Measurements from ENCODE around the gene CCDC107. TPM values are rescaled to one million over a fixed set of nuclear protein-coding genes. Genes with fewer than 3 reads are reported as not detected.
"Not testable (repeated sequence)": the region's sequence is repeated elsewhere in the genome, so short reads cannot be mapped to it uniquely, and the experiment has no call there.

CCDC107 gene, protein sequence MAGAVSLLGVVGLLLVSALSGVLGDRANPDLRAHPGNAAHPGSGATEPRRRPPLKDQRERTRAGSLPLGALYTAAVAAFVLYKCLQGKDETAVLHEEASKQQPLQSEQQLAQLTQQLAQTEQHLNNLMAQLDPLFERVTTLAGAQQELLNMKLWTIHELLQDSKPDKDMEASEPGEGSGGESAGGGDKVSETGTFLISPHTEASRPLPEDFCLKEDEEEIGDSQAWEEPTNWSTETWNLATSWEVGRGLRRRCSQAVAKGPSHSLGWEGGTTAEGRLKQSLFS
- 10 to 100 TPM; 30.7 to 30.9 TPM for total RNA-seq

DNA sequence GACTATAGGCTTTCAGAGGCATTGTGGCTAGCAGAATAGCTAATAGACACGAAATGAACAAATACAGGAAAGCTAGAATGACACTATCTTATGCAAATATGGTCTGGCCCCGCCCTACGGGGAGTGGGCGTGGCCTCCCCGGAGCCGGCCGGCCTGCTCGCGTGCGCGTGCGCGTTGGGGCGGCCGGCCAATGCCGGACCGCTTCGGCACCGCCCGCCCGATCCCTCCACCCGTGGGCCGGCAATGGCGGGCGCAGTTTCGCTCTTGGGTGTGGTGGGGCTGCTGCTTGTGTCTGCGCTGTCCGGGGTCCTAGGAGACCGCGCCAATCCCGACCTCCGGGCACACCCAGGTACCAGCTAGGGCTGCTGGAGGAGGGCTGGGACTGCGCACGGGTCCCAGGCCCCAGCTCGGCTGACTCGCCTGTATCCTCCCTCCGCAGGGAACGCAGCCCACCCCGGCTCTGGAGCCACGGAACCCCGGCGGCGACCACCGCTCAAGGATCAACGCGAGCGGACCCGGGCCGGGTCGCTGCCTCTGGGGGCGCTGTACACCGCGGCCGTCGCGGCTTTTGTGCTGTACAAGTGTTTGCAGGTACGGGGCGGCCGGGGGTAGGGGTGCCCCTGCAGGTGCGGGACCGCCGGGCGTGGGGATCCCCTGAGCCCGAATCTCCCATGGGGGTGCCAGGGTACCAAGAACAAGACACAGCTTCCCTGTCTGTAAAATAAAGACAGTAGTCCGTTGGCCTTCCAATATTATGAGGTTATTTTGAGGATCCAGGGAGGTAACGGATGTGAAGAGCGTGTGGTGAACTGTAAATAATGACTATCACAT, at the start of gene CCDC107:
Gene CCDC107, plus strand, starts transcription at position 156 of the 831 bp plus-strand sequence. Its CDS starts 88 bp downstream, at position 244.
- Mint-ChIP-seq H3K27me3 (peaks cover 4% of the 10 kb centered on the region), H3K27ac (peak within 1 kb of the TSS; percentile 99), H3K4me3 (peak within 1 kb of the TSS; percentile 93), H3K36me3 (ENCODE audit: low read depth) (peaks cover 41% of the 10 kb centered on the region), H3K9me3 (no peaks in the 10 kb centered on the region), H3K4me1 (peaks cover 71% of the 10 kb centered on the region)
- DNase-seq, result peak; percentile 80
- ChIA-PET POLR2A (interaction anchor here (0.9 kb wide), 1 partner anchor 91 kb away, joined by 3 read pairs; the partner anchor contains the start of genes GBA2 and RGP1), CTCF (interaction anchor here (0.6 to 4.9 kb wide), 35 partner anchors 9 to 224 kb away, joined by 3 to 60 read pairs (median 5); partner anchors contain the start of genes CREB3, GBA2, RGP1 and TESK1)

DNA sequence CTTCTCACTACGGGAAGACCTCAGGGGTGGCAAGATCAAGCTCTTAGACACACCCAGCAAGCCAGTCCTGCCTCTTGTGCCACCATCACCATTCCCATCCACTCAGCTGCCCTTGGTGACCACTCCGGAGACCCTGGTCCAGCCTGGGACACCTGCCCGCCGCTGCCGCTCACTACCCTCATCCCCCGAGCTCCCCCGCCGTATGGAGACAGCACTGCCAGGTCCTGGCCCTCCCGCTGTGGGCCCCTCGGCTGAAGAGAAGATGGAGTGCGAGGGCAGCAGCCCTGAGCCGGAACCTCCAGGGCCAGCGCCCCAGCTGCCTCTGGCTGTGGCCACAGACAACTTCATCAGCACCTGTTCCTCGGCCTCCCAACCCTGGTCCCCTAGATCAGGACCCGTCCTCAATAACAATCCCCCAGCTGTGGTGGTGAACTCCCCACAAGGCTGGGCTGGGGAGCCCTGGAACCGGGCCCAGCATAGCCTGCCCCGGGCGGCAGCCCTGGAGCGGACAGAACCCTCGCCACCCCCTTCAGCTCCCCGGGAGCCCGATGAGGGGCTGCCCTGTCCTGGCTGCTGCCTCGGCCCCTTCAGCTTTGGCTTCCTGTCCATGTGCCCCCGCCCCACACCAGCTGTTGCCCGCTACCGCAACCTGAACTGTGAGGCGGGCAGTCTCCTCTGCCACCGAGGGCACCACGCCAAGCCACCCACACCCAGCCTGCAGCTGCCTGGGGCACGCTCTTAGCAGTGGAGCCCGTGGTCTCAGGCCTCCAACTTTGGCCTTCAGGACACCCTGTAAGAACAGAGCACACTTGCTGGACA, 48.9 kb upstream of the CCDC107 start:
- CTCF ChIA-PET, result interaction anchor here (0.9 to 10.5 kb wide), 8 partner anchors 8 to 148 kb away, joined by 3 to 92 read pairs (median 9); partner anchors contain the start of genes CCDC107, RMRP and SIT1
- peaks cover 5% of the 10 kb centered on the region for H3K27me3 Mint-ChIP-seq
- peaks cover 25% of the 10 kb centered on the region for H3K4me1 Mint-ChIP-seq
- DNase-seq, result no peak
- no peaks in the 10 kb centered on the region for H3K9me3 Mint-ChIP-seq
- no peak overlapping the region for H3K4me3 Mint-ChIP-seq
- POLR2A ChIA-PET, result no interaction called here
- H3K27ac Mint-ChIP-seq, result no peak overlapping the region
- H3K36me3 Mint-ChIP-seq (ENCODE audit: low read depth), result peaks cover 3% of the 10 kb centered on the region

DNA sequence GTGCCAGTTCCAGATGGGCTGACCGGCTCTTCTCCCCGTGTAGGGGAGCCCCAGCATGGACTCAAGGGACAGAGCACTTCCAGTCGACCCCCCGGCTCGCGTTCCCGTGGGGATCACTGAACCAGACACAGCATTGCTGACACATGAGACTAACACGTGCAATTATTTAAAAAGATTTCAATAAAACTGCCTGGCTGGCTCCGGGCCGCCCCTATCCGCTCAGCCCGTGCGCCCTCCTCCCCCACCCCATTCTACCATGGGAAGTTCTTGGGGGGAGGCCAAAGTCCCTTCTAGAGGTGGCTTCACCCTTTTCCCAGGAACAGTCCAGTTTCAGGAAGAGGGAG, 48.3 kb upstream of the CCDC107 start:
- H3K4me3 Mint-ChIP-seq, result no peak overlapping the region
- peaks cover 3% of the 10 kb centered on the region for H3K36me3 Mint-ChIP-seq (ENCODE audit: low read depth)
- H3K27ac Mint-ChIP-seq, result no peak overlapping the region
- H3K4me1 Mint-ChIP-seq, result peaks cover 21% of the 10 kb centered on the region
- CTCF ChIA-PET, result interaction anchor here (1.2 to 10.5 kb wide), 6 partner anchors 10 to 121 kb away, joined by 3 to 92 read pairs (median 10); partner anchors contain the start of genes CCDC107, RMRP and SIT1
- DNase-seq, result no peak
- peaks cover 9% of the 10 kb centered on the region for H3K27me3 Mint-ChIP-seq
- no peaks in the 10 kb centered on the region for H3K9me3 Mint-ChIP-seq
- POLR2A ChIA-PET, result no interaction called here

DNA sequence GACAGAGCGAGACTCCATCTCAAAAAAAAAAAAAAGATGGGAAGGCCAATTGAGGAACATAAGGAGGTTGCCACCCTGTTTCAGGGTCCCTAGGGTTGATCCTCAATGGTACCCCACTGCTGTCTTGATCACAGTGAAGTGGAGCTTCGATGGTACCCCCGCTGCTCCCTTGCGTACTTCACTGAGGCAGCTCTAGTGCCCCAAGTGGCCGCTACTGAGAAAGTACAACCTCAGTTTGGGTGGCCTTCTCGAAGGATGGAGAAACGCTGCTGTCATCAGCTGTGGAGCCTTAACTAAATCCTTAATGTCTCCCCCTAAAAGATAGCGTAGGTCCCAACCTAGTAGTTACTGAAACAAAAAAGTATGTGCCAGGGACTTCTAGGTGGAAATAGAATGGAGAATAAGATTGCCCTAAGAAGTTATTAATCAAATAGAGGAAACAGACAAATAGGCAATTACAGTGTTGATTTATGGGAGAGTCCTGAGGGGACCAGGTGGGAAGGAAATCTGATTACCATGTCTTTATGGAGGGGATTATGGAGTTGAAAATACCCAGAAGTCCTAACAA, 46.8 kb upstream of the CCDC107 start:
- ChIA-PET CTCF (interaction anchor here (0.7 to 10.5 kb wide), 21 partner anchors 9 to 271 kb away, joined by 3 to 98 read pairs (median 4); partner anchors contain the start of genes CCDC107, RUSC2, SIT1 and SPAG8), POLR2A (interaction anchor here (0.6 to 1.8 kb wide), 2 partner anchors 35 to 90 kb away, joined by 5 to 9 read pairs; no protein-coding TSS in a partner anchor)
- H3K36me3 Mint-ChIP-seq (ENCODE audit: low read depth), result peaks cover 4% of the 10 kb centered on the region
- H3K4me3 Mint-ChIP-seq, result no peak overlapping the region
- H3K9me3 Mint-ChIP-seq, result no peaks in the 10 kb centered on the region
- H3K27me3 Mint-ChIP-seq, result peaks cover 11% of the 10 kb centered on the region
- peaks cover 23% of the 10 kb centered on the region for H3K4me1 Mint-ChIP-seq
- peak; percentile 61 for DNase-seq
- no peak overlapping the region for H3K27ac Mint-ChIP-seq

DNA sequence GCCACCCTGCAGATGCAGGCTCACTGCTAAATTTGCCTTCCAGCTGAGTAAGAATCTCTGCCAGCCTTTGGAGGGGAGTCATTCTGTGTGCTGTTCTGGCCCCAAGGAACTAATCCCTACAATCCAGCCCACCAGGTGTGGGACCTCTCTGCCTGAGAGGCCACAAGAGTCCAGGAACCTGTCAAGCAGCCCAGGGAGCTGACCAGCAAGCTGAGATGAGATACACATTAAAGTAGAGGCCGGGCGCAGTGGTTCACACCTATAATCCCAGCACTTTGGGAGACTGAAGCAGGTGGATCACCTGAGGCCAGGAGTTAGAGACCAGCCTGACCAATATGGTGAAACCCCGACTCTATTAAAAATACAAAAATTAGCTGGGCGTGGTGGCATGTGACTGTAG, 46.0 kb upstream of the CCDC107 start:
- Mint-ChIP-seq H3K27me3 (peaks cover 11% of the 10 kb centered on the region), H3K4me1 (peaks cover 23% of the 10 kb centered on the region)
- H3K27ac Mint-ChIP-seq; H3K9me3 Mint-ChIP-seq; DNase-seq; H3K36me3 Mint-ChIP-seq (ENCODE audit: low read depth); H3K4me3 Mint-ChIP-seq; POLR2A ChIA-PET: not testable (repeated sequence)
- CTCF ChIA-PET, result interaction anchor here (0.8 to 10.5 kb wide), 9 partner anchors 16 to 123 kb away, joined by 3 to 98 read pairs (median 4); partner anchors contain the start of genes ARHGEF39, RUSC2 and SIT1

DNA sequence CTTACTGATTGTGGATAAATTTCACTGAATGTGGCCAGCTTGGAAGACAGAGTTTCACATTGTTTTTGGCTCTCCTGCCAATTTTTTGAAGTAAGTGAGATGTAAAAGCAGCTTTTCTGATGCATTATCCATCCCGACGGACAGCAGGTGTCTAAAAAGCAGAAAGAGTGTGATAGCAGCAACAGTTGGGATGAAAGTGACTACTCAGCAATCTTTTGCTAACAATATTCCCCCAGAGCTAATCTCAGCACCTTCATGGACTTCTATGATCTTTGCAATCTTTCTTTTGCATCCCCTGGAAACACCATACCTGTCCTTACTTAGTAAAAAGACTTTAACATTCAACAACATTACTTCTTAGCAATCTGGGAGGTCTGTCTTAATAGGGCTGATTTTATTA, 45.2 kb upstream of the CCDC107 start:
- DNase-seq, result no peak
- ChIA-PET CTCF (interaction anchor here (0.6 to 10.5 kb wide), 11 partner anchors 8 to 263 kb away, joined by 3 to 98 read pairs (median 4); partner anchors contain the start of genes ARHGEF39, CCDC107, RMRP and SIT1), POLR2A (no interaction called here)
- Mint-ChIP-seq H3K4me1 (peaks cover 26% of the 10 kb centered on the region), H3K36me3 (ENCODE audit: low read depth) (peaks cover 7% of the 10 kb centered on the region), H3K27ac (no peak overlapping the region), H3K9me3 (no peaks in the 10 kb centered on the region), H3K27me3 (peaks cover 11% of the 10 kb centered on the region), H3K4me3 (no peak overlapping the region)

DNA sequence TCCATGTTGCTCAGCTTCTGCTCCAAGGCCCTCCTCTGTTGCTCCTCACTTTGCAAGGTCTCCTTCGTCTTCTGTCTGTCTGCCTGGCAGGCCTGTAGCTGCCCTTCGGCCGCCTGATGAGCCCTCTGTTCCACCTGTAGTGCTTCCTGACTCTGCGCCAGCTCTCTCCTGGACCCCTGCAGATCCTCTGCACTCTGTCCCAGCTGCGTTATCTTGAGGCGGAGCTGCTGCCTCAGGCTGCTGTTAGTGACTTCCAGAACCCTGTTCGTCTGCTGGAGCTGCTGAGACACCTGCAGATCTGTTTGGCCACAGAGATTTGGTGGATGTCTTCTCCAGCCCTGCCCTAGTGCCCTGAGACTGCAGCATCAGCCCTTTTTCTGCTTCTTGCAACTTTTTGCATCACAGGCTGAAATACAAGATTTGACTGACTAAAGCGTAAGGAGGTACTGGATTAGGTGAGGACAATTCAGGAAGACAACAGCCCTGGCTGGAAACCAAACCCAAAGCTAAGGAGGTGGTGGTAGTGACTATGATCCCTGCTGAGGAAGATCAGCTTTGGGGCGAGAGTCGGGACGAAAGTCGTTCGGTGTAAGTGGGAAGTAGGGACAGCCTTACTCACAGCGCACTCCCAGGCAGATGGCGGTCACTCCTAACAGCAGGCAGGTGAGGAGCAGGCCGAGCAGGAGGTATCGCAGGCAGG, 42.0 kb upstream of the CCDC107 start:
- H3K9me3 Mint-ChIP-seq, result no peaks in the 10 kb centered on the region
- ChIA-PET CTCF (interaction anchor here (1.1 to 10.5 kb wide), 6 partner anchors 7 to 112 kb away, joined by 3 to 98 read pairs (median 16); partner anchors contain the start of genes SIT1 and TESK1), POLR2A (no interaction called here)
- DNase-seq, result no peak
- peaks cover 52% of the 10 kb centered on the region for H3K4me1 Mint-ChIP-seq
- H3K27me3 Mint-ChIP-seq, result peaks cover 11% of the 10 kb centered on the region
- peak overlapping the region; percentile 75 for H3K4me3 Mint-ChIP-seq
- H3K36me3 Mint-ChIP-seq (ENCODE audit: low read depth), result peaks cover 4% of the 10 kb centered on the region
- H3K27ac Mint-ChIP-seq, result peak overlapping the region; percentile 85

DNA sequence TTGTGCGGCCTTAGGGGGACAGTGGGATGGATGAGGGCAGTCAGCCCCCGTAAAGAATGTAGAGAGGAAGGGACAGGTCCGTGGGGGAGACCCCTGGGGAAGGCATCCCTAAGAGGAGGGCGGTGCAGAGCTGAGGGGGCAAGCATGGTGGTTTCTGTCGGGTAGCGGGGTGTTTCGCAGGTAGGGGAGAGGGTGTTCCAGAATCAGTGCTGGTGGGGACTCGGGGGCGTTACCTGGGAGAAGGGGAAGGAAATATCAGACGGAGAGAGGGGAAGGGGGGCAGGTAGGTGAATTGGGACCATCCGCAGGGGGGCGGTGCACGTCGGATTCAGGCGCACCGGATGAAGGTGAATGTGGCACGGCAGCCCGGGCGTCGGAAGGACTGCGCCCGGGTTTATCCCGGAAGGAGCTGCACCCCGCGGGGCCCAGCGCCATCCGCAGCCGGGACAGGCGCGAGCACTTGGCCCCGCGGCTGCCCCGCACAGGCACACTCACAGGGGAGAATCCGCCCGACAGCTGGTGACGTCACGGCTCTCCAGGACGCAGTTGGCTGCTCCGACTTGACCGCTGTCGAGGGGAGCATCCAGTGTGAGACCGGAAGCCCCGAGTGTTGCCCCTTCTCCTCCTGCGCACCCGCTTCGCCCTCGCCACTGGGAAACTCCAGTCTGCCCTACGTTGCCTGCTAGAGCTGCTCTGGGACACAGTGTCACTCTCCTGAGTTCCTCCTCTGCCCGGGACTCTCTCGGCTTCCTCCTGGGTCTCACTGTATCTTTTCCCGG, 41.2 kb upstream of the CCDC107 start:
- H3K27ac Mint-ChIP-seq, result peak overlapping the region; percentile 85
- no peaks in the 10 kb centered on the region for H3K9me3 Mint-ChIP-seq
- peaks cover 4% of the 10 kb centered on the region for H3K36me3 Mint-ChIP-seq (ENCODE audit: low read depth)
- peaks cover 45% of the 10 kb centered on the region for H3K4me1 Mint-ChIP-seq
- CTCF ChIA-PET, result interaction anchor here (1.1 to 10.5 kb wide), 6 partner anchors 8 to 111 kb away, joined by 3 to 98 read pairs (median 16); partner anchors contain the start of genes SIT1 and TESK1
- H3K27me3 Mint-ChIP-seq, result peaks cover 11% of the 10 kb centered on the region
- H3K4me3 Mint-ChIP-seq, result peak overlapping the region; percentile 75
- POLR2A ChIA-PET, result interaction anchor here (0.6 kb wide), 1 partner anchor 110 kb away, joined by 3 read pairs; no protein-coding TSS in a partner anchor
- DNase-seq, result peak; percentile 65

DNA sequence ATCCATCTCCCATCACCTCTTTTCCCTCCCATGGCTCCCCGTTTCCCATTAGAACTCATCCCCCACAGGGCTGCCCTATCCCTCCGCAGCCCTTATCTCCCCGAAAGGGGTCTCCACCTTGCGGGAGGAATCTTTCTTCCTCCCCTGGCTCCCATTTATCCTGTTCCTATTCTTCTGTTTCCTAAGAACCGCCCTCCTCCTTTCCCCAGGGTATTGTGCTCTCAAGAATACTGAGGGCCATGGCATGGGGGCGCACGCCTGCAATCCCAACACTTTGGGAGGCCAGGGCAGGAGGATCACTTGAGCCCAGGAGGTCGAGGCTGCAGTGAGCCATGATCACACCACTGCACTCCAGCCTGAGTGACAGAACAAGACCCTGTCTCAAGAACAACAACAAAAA, 40.5 kb upstream of the CCDC107 start:
- POLR2A ChIA-PET, result no interaction called here
- H3K9me3 Mint-ChIP-seq, result no peaks in the 10 kb centered on the region
- peaks cover 4% of the 10 kb centered on the region for H3K36me3 Mint-ChIP-seq (ENCODE audit: low read depth)
- H3K4me3 Mint-ChIP-seq, result peak overlapping the region; percentile 75
- CTCF ChIA-PET, result interaction anchor here (1.1 to 10.5 kb wide), 6 partner anchors 9 to 110 kb away, joined by 3 to 98 read pairs (median 16); partner anchors contain the start of genes SIT1 and TESK1
- DNase-seq, result no peak
- peak overlapping the region; percentile 85 for H3K27ac Mint-ChIP-seq
- peaks cover 45% of the 10 kb centered on the region for H3K4me1 Mint-ChIP-seq
- peaks cover 11% of the 10 kb centered on the region for H3K27me3 Mint-ChIP-seq

DNA sequence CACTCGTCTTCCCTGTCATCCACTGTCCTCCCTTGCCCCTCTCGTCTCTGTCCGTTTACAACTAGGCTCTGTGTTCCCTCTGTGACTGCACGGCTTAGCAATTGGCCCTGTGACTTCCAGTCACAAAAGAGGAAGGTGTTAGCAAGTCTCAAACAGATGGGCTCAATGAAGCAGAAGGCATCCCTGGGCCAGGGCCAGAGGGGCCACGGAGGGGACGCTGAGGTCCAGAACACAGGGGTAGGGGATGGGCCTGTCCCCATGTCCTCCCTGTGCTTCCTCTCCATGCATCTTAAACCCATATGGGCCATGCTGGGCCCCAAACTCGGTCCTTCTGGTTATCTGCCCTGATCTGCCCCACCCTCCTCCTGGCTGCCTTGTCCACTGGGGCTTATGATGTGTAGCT, 39.8 kb upstream of the CCDC107 start, which contains the start of gene CD72:
Gene CD72, minus strand, starts transcription at position 89 of the 403 bp plus-strand sequence. CDS start 110 bp downstream, outside the sequence.
- POLR2A ChIA-PET, result no interaction called here
- H3K4me1 Mint-ChIP-seq, result peaks cover 45% of the 10 kb centered on the region

More for the DNA sequence above, 39.8 kb upstream of the CCDC107 start, which contains the start of gene CD72:
- peak within 1 kb of the TSS; percentile 85 for H3K27ac Mint-ChIP-seq
- no peaks in the 10 kb centered on the region for H3K9me3 Mint-ChIP-seq
- DNase-seq, result no peak
- H3K27me3 Mint-ChIP-seq, result peaks cover 9% of the 10 kb centered on the region
- peak within 1 kb of the TSS; percentile 75 for H3K4me3 Mint-ChIP-seq
- H3K36me3 Mint-ChIP-seq (ENCODE audit: low read depth), result peaks cover 4% of the 10 kb centered on the region
- CTCF ChIA-PET, result interaction anchor here (1.4 to 8.0 kb wide), 4 partner anchors 10 to 264 kb away, joined by 4 to 98 read pairs (median 16); no protein-coding TSS in a partner anchor

Data from activated CD4-positive, alpha-beta T cell treated with anti-CD3 and anti-CD28 coated beads, Interleukin-2, amount 10 ng/mL, durations not matched to agents 7 days and 5 days (primary cell).